ENCODE data around the gene XPOT. TPM values are rescaled to one million over a fixed set of nuclear protein-coding genes. Genes with fewer than 3 reads are reported as not detected.

The XPOT gene
- total RNA-seq, 3 donors from 2014 or later: 18.3 to 43.5 (median 29.6) TPM

DNA sequence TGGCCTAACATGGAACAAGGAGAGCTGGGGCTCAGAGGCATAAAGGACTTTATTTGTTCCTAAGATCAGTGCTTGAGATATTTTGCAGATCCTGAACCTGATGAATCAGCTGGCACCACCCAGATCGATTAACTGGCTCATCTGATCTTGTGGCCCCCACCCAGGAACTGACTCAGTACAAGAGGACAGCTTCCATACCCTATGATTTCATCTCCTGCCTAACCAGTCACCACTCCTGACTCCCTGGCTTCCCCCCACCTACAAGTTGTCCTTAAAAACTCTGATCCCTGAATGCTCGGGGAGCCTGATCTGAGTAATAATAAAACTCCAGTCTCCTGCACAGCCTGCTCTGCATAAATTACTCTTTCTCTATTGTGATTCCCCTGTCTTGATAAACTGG, 18.7 kb upstream of the XPOT start:
- ATAC-seq (no peak), DNase-seq (no peak)

DNA sequence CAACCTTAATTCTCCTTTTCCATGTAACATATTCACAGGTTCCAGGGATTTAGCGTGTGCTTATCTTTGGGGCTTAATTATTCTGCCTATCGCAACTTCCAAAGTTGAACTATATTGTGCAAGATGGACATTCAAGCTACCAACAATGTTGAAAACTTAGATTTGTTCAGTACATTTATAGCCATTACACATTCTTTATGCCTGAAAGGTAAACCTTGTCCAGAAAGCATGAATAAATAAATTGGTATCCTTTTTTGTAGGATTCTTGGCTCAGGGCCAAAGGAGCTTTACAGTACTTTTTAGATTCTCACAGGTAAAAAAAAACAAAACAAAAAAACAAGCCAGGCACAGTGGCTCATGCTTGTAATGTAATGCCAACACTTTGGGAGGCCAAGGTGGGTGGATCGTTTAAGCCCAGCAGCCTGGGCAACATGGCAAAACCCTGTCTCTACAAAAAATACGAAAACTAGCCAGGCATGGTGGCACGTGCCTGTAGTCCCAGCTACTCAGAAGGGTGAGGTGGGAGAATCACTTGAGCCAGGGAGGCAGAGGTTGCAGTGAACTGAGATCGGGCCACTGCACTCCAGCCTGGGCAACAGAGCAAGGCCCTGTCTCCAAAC, 16.9 kb upstream of the XPOT start:
- H3K4me1 ChIP-seq (ENCODE audit: low read depth): peaks cover 6% of the 10 kb centered on the region
- no peaks in the 10 kb centered on the region for H3K36me3 ChIP-seq (ENCODE audit: low read depth)
- ATAC-seq: no peak
- no peak overlapping the region for H3K4me3 ChIP-seq
- TF ChIP-seq, protein P1, sequence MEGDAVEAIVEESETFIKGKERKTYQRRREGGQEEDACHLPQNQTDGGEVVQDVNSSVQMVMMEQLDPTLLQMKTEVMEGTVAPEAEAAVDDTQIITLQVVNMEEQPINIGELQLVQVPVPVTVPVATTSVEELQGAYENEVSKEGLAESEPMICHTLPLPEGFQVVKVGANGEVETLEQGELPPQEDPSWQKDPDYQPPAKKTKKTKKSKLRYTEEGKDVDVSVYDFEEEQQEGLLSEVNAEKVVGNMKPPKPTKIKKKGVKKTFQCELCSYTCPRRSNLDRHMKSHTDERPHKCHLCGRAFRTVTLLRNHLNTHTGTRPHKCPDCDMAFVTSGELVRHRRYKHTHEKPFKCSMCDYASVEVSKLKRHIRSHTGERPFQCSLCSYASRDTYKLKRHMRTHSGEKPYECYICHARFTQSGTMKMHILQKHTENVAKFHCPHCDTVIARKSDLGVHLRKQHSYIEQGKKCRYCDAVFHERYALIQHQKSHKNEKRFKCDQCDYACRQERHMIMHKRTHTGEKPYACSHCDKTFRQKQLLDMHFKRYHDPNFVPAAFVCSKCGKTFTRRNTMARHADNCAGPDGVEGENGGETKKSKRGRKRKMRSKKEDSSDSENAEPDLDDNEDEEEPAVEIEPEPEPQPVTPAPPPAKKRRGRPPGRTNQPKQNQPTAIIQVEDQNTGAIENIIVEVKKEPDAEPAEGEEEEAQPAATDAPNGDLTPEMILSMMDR (IDR thresholded peaks at IDR 0.05): no peak
- H3K9me3 ChIP-seq: no peaks in the 10 kb centered on the region
- no peak for DNase-seq
- intact Hi-C loops (cut with DNase I, micrococcal nuclease): no loop called here

More for the DNA sequence above, 18.7 kb upstream of the XPOT start:
- TF ChIP-seq, protein P1 (IDR thresholded peaks at IDR 0.05): no peak
- Histone ChIP-seq H3K9me3 (peaks cover 8% of the 10 kb centered on the region), H3K4me1 (ENCODE audit: low read depth) (peaks cover 4% of the 10 kb centered on the region), H3K4me3 (no peak overlapping the region), H3K36me3 (ENCODE audit: low read depth) (no peaks in the 10 kb centered on the region)
- intact Hi-C loops (cut with DNase I, micrococcal nuclease): no loop called here

DNA sequence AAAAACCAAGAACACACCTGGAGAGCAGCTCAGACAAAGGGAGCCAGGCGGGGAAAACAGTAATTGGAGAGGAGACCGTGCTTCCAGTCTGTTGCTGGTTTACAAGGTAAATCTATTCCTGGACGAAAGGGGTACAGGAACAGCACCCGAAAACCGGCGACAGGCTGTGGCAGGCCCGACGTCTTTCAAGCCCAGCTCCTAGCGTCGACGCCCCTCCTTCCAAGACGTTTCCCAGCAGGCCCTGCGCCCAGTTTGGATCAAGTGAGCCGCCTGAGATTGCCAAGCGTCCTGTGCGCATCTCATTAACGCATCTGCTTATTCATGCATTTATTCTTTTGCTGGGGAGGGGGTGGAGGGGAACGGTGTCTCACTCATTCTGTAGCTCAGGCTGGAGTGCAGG, 15.0 kb upstream of the XPOT start:
- ATAC-seq (no peak), DNase-seq (no peak)
- no peaks in the 10 kb centered on the region for H3K36me3 ChIP-seq (ENCODE audit: low read depth)
- H3K4me1 ChIP-seq (ENCODE audit: low read depth): peaks cover 6% of the 10 kb centered on the region
- no peak overlapping the region for H3K4me3 ChIP-seq
- H3K9me3 ChIP-seq: no peaks in the 10 kb centered on the region
- TF ChIP-seq, protein P1 (IDR thresholded peaks at IDR 0.05): no peak
- intact Hi-C loops (cut with DNase I, micrococcal nuclease): no loop called here

DNA sequence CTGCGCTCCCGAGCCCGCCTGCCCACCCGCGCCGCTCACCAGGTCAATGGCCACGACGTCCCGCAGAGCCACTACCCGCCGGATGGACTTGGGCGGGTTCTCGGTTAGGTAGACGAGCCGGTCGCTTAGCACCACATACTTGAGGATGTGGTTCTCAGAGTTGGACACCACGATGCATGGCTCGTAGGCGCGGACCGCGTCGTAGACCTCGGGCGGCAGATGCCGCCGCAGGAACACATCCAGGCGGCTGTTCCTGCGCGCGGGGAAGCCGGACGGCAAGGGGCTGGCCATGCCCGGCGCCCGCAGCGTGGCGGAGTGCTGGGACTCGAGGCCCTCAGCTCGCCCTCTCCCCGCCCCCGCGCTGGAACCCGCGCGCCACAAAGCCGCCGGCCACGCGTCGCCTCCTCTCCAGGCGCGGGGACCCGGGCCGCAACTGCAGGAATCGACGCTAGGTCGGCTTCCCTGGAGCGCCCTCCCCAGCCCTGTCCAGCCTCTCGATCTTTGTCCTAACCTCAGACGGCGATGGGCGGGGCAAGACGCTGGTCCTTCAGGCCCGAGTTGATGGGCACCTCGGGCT, 13.8 kb upstream of the XPOT start, which contains the start of gene C12orf56:
Gene C12orf56, minus strand, starts transcription at position 484 of the 577 bp plus-strand sequence. Its CDS starts 193 bp downstream, at position 291.
- TF ChIP-seq, protein P1 (IDR thresholded peaks at IDR 0.05): no peak
- H3K4me1 ChIP-seq (ENCODE audit: low read depth): peaks cover 6% of the 10 kb centered on the region
- no peaks in the 10 kb centered on the region for H3K36me3 ChIP-seq (ENCODE audit: low read depth)
- ATAC-seq (peak; percentile 25), DNase-seq (peak in 2 of 3 donors; percentile 22 to 32)
- intact Hi-C loops (cut with DNase I, micrococcal nuclease): no loop called here
- no peak within 1 kb of the TSS for H3K4me3 ChIP-seq
- H3K9me3 ChIP-seq: no peaks in the 10 kb centered on the region

DNA sequence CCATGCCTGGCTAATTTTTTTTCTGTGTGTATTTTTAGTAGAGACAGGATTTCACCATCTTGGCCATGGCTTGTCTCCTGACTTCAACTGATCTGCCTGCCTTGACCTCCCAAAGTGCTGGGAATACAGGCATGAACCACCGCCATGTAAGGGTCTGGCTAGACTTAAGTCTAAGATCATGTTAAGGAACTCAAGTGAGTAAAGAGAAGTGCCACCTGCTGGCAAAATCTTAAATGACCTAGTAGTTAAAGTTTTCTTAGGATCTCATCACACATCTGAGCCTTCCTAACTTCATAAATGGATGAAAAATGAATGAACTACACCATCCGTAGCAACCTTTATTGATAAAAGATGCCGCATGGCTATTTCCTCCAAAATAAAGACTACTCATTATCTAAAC, 12.0 kb upstream of the XPOT start:
- TF ChIP-seq, protein P1 (IDR thresholded peaks at IDR 0.05): no peak
- H3K9me3 ChIP-seq: no peaks in the 10 kb centered on the region
- H3K4me3 ChIP-seq: no peak overlapping the region
- H3K4me1 ChIP-seq (ENCODE audit: low read depth): peaks cover 6% of the 10 kb centered on the region
- intact Hi-C loops (cut with DNase I, micrococcal nuclease): no loop called here
- no peaks in the 10 kb centered on the region for H3K36me3 ChIP-seq (ENCODE audit: low read depth)
- DNase-seq (peak in 1 of 3 donors; percentile 59), ATAC-seq (no peak)

All from mucosa of descending colon (tissue), 3 donors.